Kidney (tissue), 14 donors: Measurements from ENCODE around the gene NATD1. TPM values are rescaled to one million over a fixed set of nuclear protein-coding genes. Genes with fewer than 3 reads are reported as not detected.

ENCODE experiments used
- DNase-seq, 5 donors: peaks; one replicate each; pipeline ENCODE4 v3.0.0-alpha.2; 2013 to 2020
- FAIRE-seq: peaks from 2 replicates; lab custom pipeline; 2012; peaks lifted over from hg19 to GRCh38; lab: Jason Lieb, UNC
- H3K27ac ChIP-seq, 2 donors: one replicate each; pipeline ENCODE4 v1.7.0; 2013; ENCODE audit warnings: low read depth in 2 of 2, low read length in 2 of 2, inconsistent platforms in 1 of 2
- H3K27me3 ChIP-seq: one replicate; pipeline ENCODE4 v1.7.1; 2013; ENCODE audit warnings: low read length, inconsistent platforms; ENCODE audit not compliant: control insufficient read depth, insufficient read depth
- H3K36me3 ChIP-seq, 3 donors: one replicate each; pipeline versions ENCODE4 v1.7.0 to v1.7.1; 2013; ENCODE audit warnings: low read length in 3 of 3, control low read depth in 1 of 3, inconsistent platforms in 1 of 3; ENCODE audit not compliant: insufficient read depth in 3 of 3, control insufficient read depth in 2 of 3
- H3K4me1 ChIP-seq, 3 donors: one replicate each; pipeline versions ENCODE4 v1.7.0 to v1.7.1; 2013; ENCODE audit warnings: low read length in 3 of 3, inconsistent platforms in 1 of 3, low read depth in 1 of 3; ENCODE audit not compliant: control insufficient read depth in 2 of 3, insufficient read depth in 2 of 3
- H3K4me3 ChIP-seq, 3 donors: one replicate each; pipeline versions ENCODE4 v1.7.0 to v1.8.1; 2013; ENCODE audit warnings: low read length in 3 of 3, control low read depth in 1 of 3, inconsistent platforms in 1 of 3
- H3K9ac ChIP-seq, 3 donors: one replicate each; pipeline versions ENCODE4 v1.7.0 to v1.7.1; 2013; ENCODE audit warnings: low read length in 3 of 3, control low read depth in 1 of 3, inconsistent platforms in 1 of 3
- H3K9me3 ChIP-seq, 3 donors: one replicate each; pipeline versions ENCODE4 v1.7.0 to v1.7.1; 2013; ENCODE audit warnings: low read length in 3 of 3, control low read depth in 1 of 3, inconsistent platforms in 1 of 3; ENCODE audit not compliant: control insufficient read depth in 2 of 3, insufficient read depth in 1 of 3
- intact Hi-C: fragments of 100-400 bp; cut with DNase I; formaldehyde crosslinking; loops from one replicate; pipeline ENCODE4 v1.11.1; 2022
- polyA plus RNA-seq: library from polyadenylated mRNA; stranded (reverse); fragments of 350-450 nt; fragmentation: Illumina TruSeq; extraction: RNeasy Lipid Tissue Mini Kit (QIAGEN cat#74804); gene quantifications from one replicate; pipeline ENCODE4 v1.2.3, GENCODE V29; 2014; ENCODE audit warnings: low read depth, low replicate concordance; ENCODE audit not compliant: insufficient read depth
- total RNA-seq: library from RNA; stranded (reverse); fragmentation: NEBNext Ultra II Directional; extraction: Animal tissue kit (Norgen Biotek cat#: 25700); gene quantifications from one replicate; pipeline ENCODE4 v1.2.1, GENCODE V29; 2021
- TF ChIP-seq, protein P1 (sequence below): IDR thresholded peaks from 3 replicates; pipeline ENCODE4 v1.5.1; 2012; ENCODE audit warnings: mild to moderate bottlenecking, moderate library complexity, borderline replicate concordance; ENCODE audit not compliant: insufficient read depth; ENCODE audit errors: extremely low read depth
- donor health status: control.
- donor health status: control.
- donor health status: control.
- donor health status: control.
- donor health status: control.
- donor health status: DM: yes; HTN: yes; CAD: no.
- donor health status: Normal renal cell carcinoma (clear cell type).

NATD1 gene
- total and polyA plus RNA-seq, 2 donors from 2014 or later = 5.0 to 14.2 TPM

DNA sequence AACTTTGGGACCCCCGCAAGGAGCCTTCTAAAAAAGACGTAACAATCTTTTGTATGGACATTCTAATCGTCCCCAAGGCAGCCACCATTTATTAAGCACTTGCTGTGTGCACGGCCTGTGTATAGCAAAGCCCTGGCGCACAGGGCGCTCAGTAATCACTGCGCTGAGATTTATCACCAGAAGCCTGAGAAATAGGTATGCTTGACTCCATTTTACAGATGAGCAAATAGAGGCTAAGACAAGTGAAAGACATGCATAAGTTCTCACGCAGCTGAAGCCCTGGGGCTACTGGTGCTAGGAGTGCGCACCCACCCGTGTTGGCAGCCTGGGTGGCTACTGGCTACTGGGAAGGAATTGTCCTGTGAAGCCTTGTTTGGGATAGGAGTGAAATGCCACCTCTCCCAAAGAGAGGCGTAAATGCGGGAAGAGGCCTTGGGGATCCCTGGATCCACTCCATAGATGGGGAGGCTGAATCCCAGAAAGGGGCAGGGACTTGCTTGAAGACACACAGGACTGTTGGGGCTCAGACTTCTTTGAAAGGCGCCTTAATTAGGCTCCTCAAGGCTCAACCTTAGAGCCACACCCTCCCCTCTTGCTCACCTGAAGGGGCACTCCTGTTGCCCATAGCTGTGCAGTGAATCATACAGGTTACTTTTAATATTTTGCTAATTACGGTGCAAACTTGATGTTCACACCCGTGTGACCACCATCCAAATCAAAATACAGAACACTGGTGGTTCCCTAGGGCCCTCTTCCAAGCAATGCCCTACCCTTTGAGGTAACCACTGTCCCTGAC, 634 bp upstream of the NATD1 start:
- Histone ChIP-seq H3K36me3 (no peaks in the 10 kb centered on the region), H3K9me3 (no peaks in the 10 kb centered on the region), H3K27me3 (no peaks in the 10 kb centered on the region), H3K4me1 (peaks cover 2 to 12% (median 6%) of the 10 kb centered on the region in 3 donors), H3K9ac (peak overlapping the region; percentile 31 to 72 (median 72)), H3K4me3 (peak overlapping the region; percentile 62 to 88 (median 83)), H3K27ac (no peak overlapping the region)
- intact Hi-C loops = no loop called here
- FAIRE-seq (no peak), DNase-seq (no peak)
- TF ChIP-seq, protein P1, sequence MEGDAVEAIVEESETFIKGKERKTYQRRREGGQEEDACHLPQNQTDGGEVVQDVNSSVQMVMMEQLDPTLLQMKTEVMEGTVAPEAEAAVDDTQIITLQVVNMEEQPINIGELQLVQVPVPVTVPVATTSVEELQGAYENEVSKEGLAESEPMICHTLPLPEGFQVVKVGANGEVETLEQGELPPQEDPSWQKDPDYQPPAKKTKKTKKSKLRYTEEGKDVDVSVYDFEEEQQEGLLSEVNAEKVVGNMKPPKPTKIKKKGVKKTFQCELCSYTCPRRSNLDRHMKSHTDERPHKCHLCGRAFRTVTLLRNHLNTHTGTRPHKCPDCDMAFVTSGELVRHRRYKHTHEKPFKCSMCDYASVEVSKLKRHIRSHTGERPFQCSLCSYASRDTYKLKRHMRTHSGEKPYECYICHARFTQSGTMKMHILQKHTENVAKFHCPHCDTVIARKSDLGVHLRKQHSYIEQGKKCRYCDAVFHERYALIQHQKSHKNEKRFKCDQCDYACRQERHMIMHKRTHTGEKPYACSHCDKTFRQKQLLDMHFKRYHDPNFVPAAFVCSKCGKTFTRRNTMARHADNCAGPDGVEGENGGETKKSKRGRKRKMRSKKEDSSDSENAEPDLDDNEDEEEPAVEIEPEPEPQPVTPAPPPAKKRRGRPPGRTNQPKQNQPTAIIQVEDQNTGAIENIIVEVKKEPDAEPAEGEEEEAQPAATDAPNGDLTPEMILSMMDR = no peak

DNA sequence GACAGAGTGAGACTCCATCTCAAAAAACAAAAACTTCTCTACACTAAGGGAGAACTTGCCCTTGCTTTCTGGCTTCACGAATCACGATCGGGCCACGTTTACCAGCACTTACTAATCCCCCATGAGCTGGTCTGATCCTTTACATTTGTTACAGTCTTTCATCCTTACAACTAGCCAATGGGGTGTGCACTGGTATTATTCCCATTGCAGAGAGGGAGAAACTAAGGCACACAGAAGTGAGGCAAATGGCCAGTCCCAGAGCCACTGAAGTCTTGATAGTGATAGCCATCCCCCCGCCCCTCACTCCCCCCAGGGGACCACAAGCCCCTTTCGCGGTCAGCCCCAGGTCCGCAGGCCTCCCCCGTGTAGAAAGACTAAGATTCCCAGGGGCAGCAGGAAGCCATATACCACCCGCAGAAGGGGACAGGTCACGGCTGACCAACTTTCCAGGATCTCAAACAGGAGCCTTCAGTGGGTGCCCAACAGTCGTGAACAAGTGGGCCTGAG, 868 bp downstream of the NATD1 start:
- DNase-seq = no peak
- H3K4me1 ChIP-seq = peaks cover 2 to 12% (median 6%) of the 10 kb centered on the region in 3 donors
- H3K36me3 ChIP-seq = no peaks in the 10 kb centered on the region
- H3K4me3 ChIP-seq = peak overlapping the region; percentile 34 to 73 (median 37)
- no peaks in the 10 kb centered on the region for H3K27me3 ChIP-seq
- intact Hi-C loops = no loop called here
- H3K27ac ChIP-seq = no peak overlapping the region
- no peak for FAIRE-seq
- H3K9ac ChIP-seq = peak overlapping the region in 2 of 3 donors; percentile 18 to 77
- no peaks in the 10 kb centered on the region for H3K9me3 ChIP-seq
- TF ChIP-seq, protein P1 = no peak

DNA sequence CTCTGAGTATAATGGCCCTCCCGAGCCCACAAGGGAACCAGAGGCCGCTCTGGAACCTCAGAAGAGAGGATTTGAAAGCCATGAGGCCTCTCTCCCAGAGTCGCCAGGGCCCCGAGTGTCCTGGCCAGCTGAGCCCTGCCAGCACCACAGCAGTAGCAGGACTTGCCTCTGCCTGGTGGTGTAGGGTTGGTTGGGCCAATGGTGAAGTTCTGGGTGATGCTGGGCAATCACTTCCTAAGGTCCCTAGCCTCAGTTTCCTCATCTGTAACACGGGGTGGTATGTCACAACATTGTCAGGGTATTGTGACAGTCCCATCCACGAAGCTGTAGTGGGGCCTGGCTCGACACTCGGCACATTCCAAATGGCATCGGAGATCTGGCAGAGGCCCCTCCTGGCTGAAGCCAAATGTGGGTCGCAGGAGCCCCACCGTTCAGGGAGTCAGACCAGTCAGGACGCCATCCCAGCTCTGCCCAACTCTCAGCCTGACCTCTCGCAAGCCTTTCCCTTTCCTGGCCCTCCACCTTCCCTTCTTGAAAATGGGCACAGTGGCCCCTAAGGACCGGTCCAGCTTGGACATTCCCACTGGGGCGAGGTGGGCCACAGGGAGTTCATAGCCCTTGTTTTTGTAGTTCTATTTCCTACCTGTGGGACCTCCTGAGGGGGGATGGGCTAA, 1.7 kb downstream of the NATD1 start:
- intact Hi-C loops = no loop called here
- Histone ChIP-seq H3K36me3 (no peaks in the 10 kb centered on the region), H3K9me3 (no peaks in the 10 kb centered on the region), H3K4me1 (peaks cover 2 to 12% (median 6%) of the 10 kb centered on the region in 3 donors), H3K27me3 (no peaks in the 10 kb centered on the region), H3K27ac (no peak overlapping the region), H3K4me3 (no peak overlapping the region), H3K9ac (peak overlapping the region in 1 of 3 donors; percentile 34)
- TF ChIP-seq, protein P1 = no peak
- no peak for FAIRE-seq
- DNase-seq = peak in 1 of 5 donors; percentile 51
